Fibroblast of lung (primary cell): ENCODE data around the gene PREP. TPM values are rescaled to one million over a fixed set of nuclear protein-coding genes. Genes with fewer than 3 reads are reported as not detected.

ENCODE experiments used
- DNase-seq, 2 donors: peaks; one replicate each; pipeline versions ENCODE4 v3.0.0 to v3.0.0-alpha.2; 2010; ENCODE audit warnings: low read depth in 2 of 2
- H2AFZ ChIP-seq: 2 replicates; pipeline ENCODE4 v1.5.1; 2012; ENCODE audit warnings: low read length, control low read depth, inconsistent platforms
- H3K27ac ChIP-seq: 2 replicates; pipeline ENCODE4 v1.5.1; 2011; ENCODE audit warnings: low read length, control low read depth; ENCODE audit not compliant: insufficient read depth
- H3K27me3 ChIP-seq: 2 replicates; pipeline ENCODE4 v1.5.1; 2011; ENCODE audit warnings: mild to moderate bottlenecking, low read length; ENCODE audit not compliant: control insufficient read depth, insufficient read depth
- H3K36me3 ChIP-seq: 2 replicates; pipeline ENCODE4 v1.5.1; 2011; ENCODE audit warnings: low read length; ENCODE audit not compliant: control insufficient read depth, insufficient read depth
- H3K4me1 ChIP-seq: 2 replicates; pipeline ENCODE4 v1.5.1; 2011; ENCODE audit warnings: low read length; ENCODE audit not compliant: control insufficient read depth, insufficient read depth; ENCODE audit errors: extremely low read depth
- H3K4me2 ChIP-seq: 2 replicates; pipeline ENCODE4 v1.5.1; 2011; ENCODE audit warnings: low read length, control low read depth; ENCODE audit not compliant: insufficient read depth; ENCODE audit errors: extremely low read depth
- H3K4me3 ChIP-seq, 4 experiments: fragments of 200-600 bp in 1 of 4; sonication (generic) in 1 of 4; replicated peaks in 1 of 4; 2 replicates each; pipeline ENCODE4 v1.5.1; 2011 to 2016; ENCODE audit warnings: low read length in 4 of 4, low read depth in 3 of 4, mild to moderate bottlenecking in 3 of 4, control low read depth in 2 of 4, inconsistent platforms in 1 of 4, mixed read lengths in 1 of 4; ENCODE audit not compliant: insufficient read depth in 1 of 4; ENCODE audit errors: control extremely low read depth in 1 of 4
- H3K79me2 ChIP-seq: 2 replicates; pipeline ENCODE4 v1.5.1; 2012; ENCODE audit warnings: mild to moderate bottlenecking, low read length, inconsistent platforms; ENCODE audit not compliant: control insufficient read depth, insufficient read depth
- H3K9ac ChIP-seq: 2 replicates; pipeline ENCODE4 v1.5.1; 2011; ENCODE audit warnings: mild to moderate bottlenecking, low read length, control low read depth; ENCODE audit not compliant: insufficient read depth
- H3K9me3 ChIP-seq: 2 replicates; pipeline ENCODE4 v1.5.1; 2012; ENCODE audit warnings: low read depth, low read length; ENCODE audit not compliant: control insufficient read depth, insufficient read depth
- H4K20me1 ChIP-seq: 2 replicates; pipeline ENCODE4 v1.5.1; 2011; ENCODE audit warnings: low read length; ENCODE audit not compliant: control insufficient read depth, insufficient read depth; ENCODE audit errors: extremely low read depth
- CTCF ChIP-seq, 2 donors: IDR thresholded peaks in 1 of 2; conservative IDR thresholded peaks in 1 of 2; 1 replicate in 1 of 2; 2 replicates in 1 of 2; pipeline ENCODE4 v1.5.1; 2011 to 2012; ENCODE audit warnings: low read length in 2 of 2, control low read depth in 1 of 2, inconsistent platforms in 1 of 2, low read depth in 1 of 2, mild to moderate bottlenecking in 1 of 2
- EZH2 ChIP-seq: IDR thresholded peaks from 2 replicates; pipeline ENCODE4 v1.5.1; 2012; ENCODE audit warnings: low read length, control low read depth, mild to moderate bottlenecking; ENCODE audit errors: missing control alignments
- polyA plus RNA-seq, 2 donors: library from polyadenylated mRNA; depleted of rRNA in 1 of 2; stranded (reverse) in 1 of 2; unstranded in 1 of 2; fragments of >200 nt; gene quantifications; 2 replicates each; pipeline ENCODE4 v1.2.1, GENCODE V29; 2011 to 2012; ENCODE audit warnings: missing spikeins in 1 of 2
- total RNA-seq: library from RNA; depleted of rRNA; stranded (reverse); fragments of >200 nt; gene quantifications from 2 replicates; pipeline ENCODE4 v1.2.1, GENCODE V29; 2014

The PREP gene
- total and polyA plus RNA-seq, 2 donors (not counting 1 experiment from before 2014, with no cell fraction given), result 18.3 to 30.7 TPM

GRCh38 chr6:105384004-105384403 is 18.9 kb downstream of the PREP start:
- H3K4me1 ChIP-seq, result no peaks in the 10 kb centered on the region
- H3K4me3 ChIP-seq, result no peak overlapping the region
- no peaks in the 10 kb centered on the region for H3K27me3 ChIP-seq
- no peak for DNase-seq
- no peak overlapping the region for H3K27ac ChIP-seq
- no peak overlapping the region for H2AFZ ChIP-seq
- no peak overlapping the region for H3K9ac ChIP-seq
- no peaks in the 10 kb centered on the region for H3K36me3 ChIP-seq
- H3K9me3 ChIP-seq, result no peaks in the 10 kb centered on the region
- no peaks in the 10 kb centered on the region for H4K20me1 ChIP-seq
- TF ChIP-seq CTCF (conservative IDR thresholded peaks at IDR 0.05 in 1 of 2, IDR thresholded peaks at IDR 0.05 in 1 of 2; ENCODE audit: low read depth in 1 of 2, low read length in 2 of 2) (no peak), EZH2 (no peak)
- no peaks in the 10 kb centered on the region for H3K79me2 ChIP-seq
- H3K4me2 ChIP-seq, result no peak overlapping the region

- no peak for TF ChIP-seq CTCF (conservative IDR thresholded peaks at IDR 0.05 in 1 of 2, IDR thresholded peaks at IDR 0.05 in 1 of 2; ENCODE audit: low read depth in 1 of 2, low read length in 2 of 2)
- TF ChIP-seq EZH2, result no peak
- no peak overlapping the region for H3K27ac ChIP-seq
- no peaks in the 10 kb centered on the region for H3K9me3 ChIP-seq
- no peak overlapping the region for H2AFZ ChIP-seq
- H3K36me3 ChIP-seq, result no peaks in the 10 kb centered on the region
- H3K4me3 ChIP-seq, result no peak overlapping the region
- no peak overlapping the region for H3K9ac ChIP-seq
- H3K4me2 ChIP-seq, result no peak overlapping the region
- no peaks in the 10 kb centered on the region for H3K27me3 ChIP-seq
- DNase-seq, result no peak
- no peaks in the 10 kb centered on the region for H3K4me1 ChIP-seq
- H4K20me1 ChIP-seq, result no peaks in the 10 kb centered on the region
- H3K79me2 ChIP-seq, result no peaks in the 10 kb centered on the region
Observed at GRCh38 chr6:105382958-105383357, 19.9 kb downstream of the PREP start.

- Histone ChIP-seq H3K79me2 (no peaks in the 10 kb centered on the region), H3K4me3 (no peak overlapping the region), H3K9ac (no peak overlapping the region), H3K27me3 (no peaks in the 10 kb centered on the region), H4K20me1 (no peaks in the 10 kb centered on the region), H3K27ac (no peak overlapping the region), H3K4me1 (no peaks in the 10 kb centered on the region), H3K4me2 (no peak overlapping the region), H3K9me3 (no peaks in the 10 kb centered on the region), H2AFZ (no peak overlapping the region), H3K36me3 (no peaks in the 10 kb centered on the region)
- TF ChIP-seq EZH2, result no peak
- no peak for TF ChIP-seq CTCF (conservative IDR thresholded peaks at IDR 0.05 in 1 of 2, IDR thresholded peaks at IDR 0.05 in 1 of 2; ENCODE audit: low read depth in 1 of 2, low read length in 2 of 2)
- peak in 1 of 2 donors; percentile 8 for DNase-seq
Observed at GRCh38 chr6:105382496-105382895, 20.4 kb downstream of the PREP start.
